SK-N-SH (cell line): ENCODE measurements around the gene SRGAP1. TPM values are rescaled to one million over a fixed set of nuclear protein-coding genes. Genes with fewer than 3 reads are reported as not detected.

Experiments used
- CTCF ChIA-PET: fragments of 300-600, 350-600 bp; formaldehyde crosslinking; extraction: SDS; loops from one replicate; lab custom pipeline; 2021; lab: Yijun Ruan, JAX
- POLR2A ChIA-PET: fragments of 350-600 bp; sonication (Branson Sonifier 250); formaldehyde crosslinking; extraction: SDS; loops from one replicate; lab custom pipeline; 2020; ENCODE audit warnings: antibody characterized with exemption, inconsistent platforms; lab: Yijun Ruan, JAX
- DNase-seq: peaks from one replicate; pipeline ENCODE4 v3.0.0; 2012
- H2AFZ ChIP-seq: fragments of 200-600 bp; sonication (generic); 2 replicates; pipeline ENCODE4 v1.8.1; 2016; ENCODE audit warnings: antibody characterized with exemption, mild to moderate bottlenecking, low read depth
- H3F3A ChIP-seq: fragments of 200-600 bp; sonication (generic); replicated peaks from 2 replicates; pipeline ENCODE3; 2016; ENCODE audit warnings: antibody characterized with exemption, mild to moderate bottlenecking; ENCODE audit not compliant: insufficient read depth
- H3K27ac ChIP-seq, 2 experiments: fragments of 200-500 bp in 1 of 2; fragments of 200-600 bp in 1 of 2; sonication (Bioruptor generic) in 1 of 2; sonication (generic), shearing (Covaris generic) in 1 of 2; 2 replicates each; pipeline versions ENCODE4 v1.5.1 to v1.6.1; 2014 to 2016; ENCODE audit warnings: low read depth in 2 of 2, inconsistent platforms in 1 of 2, low read length in 1 of 2, mild to moderate bottlenecking in 1 of 2, mixed read lengths in 1 of 2
- H3K27me3 ChIP-seq: fragments of 200-600 bp; sonication (generic), shearing (Covaris generic); 2 replicates; pipeline ENCODE4 v1.6.1; 2016; ENCODE audit warnings: mixed run types; ENCODE audit not compliant: insufficient read depth
- H3K36me3 ChIP-seq, 2 experiments: fragments of 200-500 bp in 1 of 2; fragments of 200-600 bp in 1 of 2; sonication (Bioruptor generic) in 1 of 2; sonication (generic) in 1 of 2; replicated peaks in 1 of 2; 2 replicates each; pipeline versions ENCODE3 to v1.5.1; 2014 to 2016; ENCODE audit warnings: low read length in 1 of 2, mild to moderate bottlenecking in 1 of 2; ENCODE audit not compliant: insufficient read depth in 2 of 2, control insufficient read depth in 1 of 2
- H3K4me1 ChIP-seq, 2 experiments: fragments of 200-500 bp in 1 of 2; fragments of 200-600 bp in 1 of 2; sonication (Bioruptor generic) in 1 of 2; sonication (generic), shearing (Covaris generic) in 1 of 2; 2 replicates each; pipeline versions ENCODE4 v1.5.1 to v1.6.1; 2014 to 2016; ENCODE audit warnings: low read depth in 1 of 2, low read length in 1 of 2, mixed run types in 1 of 2; ENCODE audit not compliant: insufficient read depth in 2 of 2, control insufficient read depth in 1 of 2
- H3K4me2 ChIP-seq: fragments of 200-600 bp; sonication (generic), shearing (Covaris generic); 2 replicates; pipeline ENCODE4 v1.6.1; 2017; ENCODE audit warnings: mixed run types
- H3K4me3 ChIP-seq, 2 experiments: fragments of 200-500 bp in 1 of 2; fragments of 200-600 bp in 1 of 2; sonication (Bioruptor generic) in 1 of 2; sonication (generic), shearing (Covaris generic) in 1 of 2; 2 replicates each; pipeline versions ENCODE4 v1.5.1 to v1.8.1; 2014 to 2016; ENCODE audit warnings: low read depth in 2 of 2, inconsistent platforms in 1 of 2, low read length in 1 of 2, mild to moderate bottlenecking in 1 of 2, mixed read lengths in 1 of 2, moderate library complexity in 1 of 2
- H3K79me2 ChIP-seq: fragments of 200-600 bp; sonication (generic); 2 replicates; pipeline ENCODE4 v1.8.1; 2017; ENCODE audit warnings: mild to moderate bottlenecking; ENCODE audit not compliant: insufficient read depth
- H3K9ac ChIP-seq: fragments of 200-600 bp; sonication (generic); 2 replicates; pipeline ENCODE4 v1.6.1; 2017; ENCODE audit warnings: mixed run types
- H3K9me2 ChIP-seq: fragments of 200-600 bp; sonication (generic); 2 replicates; pipeline ENCODE4 v1.6.1; 2017; ENCODE audit warnings: mixed run types
- H3K9me3 ChIP-seq: fragments of 200-600 bp; sonication (generic); 2 replicates; pipeline ENCODE4 v1.6.1; 2017; ENCODE audit warnings: mixed run types, mild to moderate bottlenecking, moderate library complexity
- H4K20me1 ChIP-seq: fragments of 200-600 bp; sonication (generic); 2 replicates; pipeline ENCODE4 v1.6.1; 2017; ENCODE audit warnings: mild to moderate bottlenecking, mixed run types; ENCODE audit not compliant: insufficient read depth
- EP300 ChIP-seq, 2 experiments: IDR thresholded peaks; 2 replicates each; pipeline versions ENCODE4 v1.4.0 to v1.6.1; 2012; ENCODE audit warnings: borderline replicate concordance in 1 of 2, low read depth in 1 of 2, low read length in 1 of 2
- EZH2phosphoT487 ChIP-seq: fragments of 200-600 bp; sonication (generic); IDR thresholded peaks from 2 replicates; pipeline ENCODE4 v1.6.1; 2017; ENCODE audit warnings: low read depth, mixed run types, mild to moderate bottlenecking, antibody characterized with exemption, moderate library complexity, borderline replicate concordance
- FOXJ3 ChIP-seq: sonication (generic); formaldehyde crosslinking; IDR thresholded peaks from 2 replicates; pipeline ENCODE4 v1.5.1; 2020; ENCODE audit warnings: mild to moderate bottlenecking, missing genetic modification reagents
- FOXM1 ChIP-seq: IDR thresholded peaks from 2 replicates; pipeline ENCODE4 v1.4.0; 2012; ENCODE audit warnings: low read depth, mild to moderate bottlenecking
- IRF3 ChIP-seq: fragments of 150-350 bp; IDR thresholded peaks from 2 replicates; pipeline ENCODE4 v1.6.1; 2016; ENCODE audit warnings: mild to moderate bottlenecking, low read depth, low read length
- NFIC ChIP-seq: IDR thresholded peaks from 2 replicates; pipeline ENCODE4 v1.4.0; 2012; ENCODE audit warnings: borderline replicate concordance
- NRF1 ChIP-seq: IDR thresholded peaks from 2 replicates; pipeline ENCODE4 v1.6.1; 2012; ENCODE audit warnings: low read depth, mild to moderate bottlenecking, low read length
- PBX3 ChIP-seq: IDR thresholded peaks from 2 replicates; pipeline ENCODE4; 2012
- POLR2AphosphoS5 ChIP-seq: IDR thresholded peaks from 2 replicates; pipeline ENCODE4 v1.6.1; 2012; ENCODE audit warnings: low read depth, low read length
- REST ChIP-seq: IDR thresholded peaks from 2 replicates; pipeline ENCODE4 v1.6.1; 2012; ENCODE audit warnings: mild to moderate bottlenecking, low read depth, low read length, moderate library complexity
- RXRA ChIP-seq: IDR thresholded peaks from 2 replicates; pipeline ENCODE4 v1.4.0; 2012; ENCODE audit warnings: low read depth, mild to moderate bottlenecking, borderline replicate concordance
- TAF1 ChIP-seq: IDR thresholded peaks from 2 replicates; pipeline ENCODE4 v1.6.1; 2012; ENCODE audit warnings: low read depth, mild to moderate bottlenecking, low read length, moderate library complexity, borderline replicate concordance
- TCF12 ChIP-seq: IDR thresholded peaks from 2 replicates; pipeline ENCODE4 v1.4.0; 2012
- TEAD4 ChIP-seq: IDR thresholded peaks from 2 replicates; pipeline ENCODE4 v1.4.0; 2012; ENCODE audit warnings: mild to moderate bottlenecking, borderline replicate concordance; ENCODE audit not compliant: insufficient read depth
- YY1 ChIP-seq: IDR thresholded peaks from 2 replicates; pipeline ENCODE4 v1.4.0; 2012; ENCODE audit warnings: low read depth, mild to moderate bottlenecking
- ZBTB33 ChIP-seq: IDR thresholded peaks from 2 replicates; pipeline ENCODE4 v1.4.0; 2012; ENCODE audit warnings: low read depth, borderline replicate concordance
- WGBS: methylation state at CpG from one replicate; pipeline ENCODE4 v1.1.6; 2017; ENCODE audit warnings: low lambda C conversion rate; 5-methylcytosine and 5-hydroxymethylcytosine counted together
- polyA plus RNA-seq, 3 experiments: library from polyadenylated mRNA; depleted of rRNA; stranded (reverse); fragments of >200 nt; gene quantifications; 2 replicates each; pipeline ENCODE4 v1.2.3, GENCODE V29; 2012

The SRGAP1 gene
- polyA plus RNA-seq, 1 of the 3 experiments (the other 2 are of a cell fraction): 2.6 TPM

- Histone ChIP-seq H3K9me2 (no peaks in the 10 kb centered on the region), H3K27me3 (no peaks in the 10 kb centered on the region), H3K36me3 (no peaks in the 10 kb centered on the region), H3K79me2 (peaks cover 65% of the 10 kb centered on the region), H2AFZ (no peak overlapping the region), H3K4me1 (peaks cover 22 to 33% of the 10 kb centered on the region in 2 experiments; a peak in 3 of 4 replicates), H3K9ac (no peak overlapping the region), H3K4me2 (no peak overlapping the region), H3K9me3 (no peaks in the 10 kb centered on the region), H3K4me3 (no peak overlapping the region), H3K27ac (no peak overlapping the region), H3F3A (peaks cover 2% of the 10 kb centered on the region), H4K20me1 (no peaks in the 10 kb centered on the region)
- ChIA-PET CTCF (interaction anchor here (0.6 to 1.3 kb wide), 4 partner anchors 8 to 67 kb away, joined by 3 to 6 read pairs (median 4); partner anchors contain the start of gene SRGAP1), POLR2A (no interaction called here)
- WGBS: 85% methylated on average over 4 of the region's 4 CpGs
- no peak for DNase-seq
- TF ChIP-seq POLR2AphosphoS5 (no peak), EZH2phosphoT487 (no peak), FOXM1 (no peak), RXRA (no peak)
These were observed 66.8 kb downstream of the SRGAP1 start for GRCh38 chr12:63911341-63911740.

GRCh38 chr12:63912651-63913050 is 68.2 kb downstream of the SRGAP1 start:
- Histone ChIP-seq H2AFZ (no peak overlapping the region), H3K4me2 (no peak overlapping the region), H3K36me3 (no peaks in the 10 kb centered on the region), H3K27me3 (no peaks in the 10 kb centered on the region), H3K9me2 (no peaks in the 10 kb centered on the region), H3K79me2 (peaks cover 65% of the 10 kb centered on the region), H3K27ac (no peak overlapping the region), H3K9me3 (no peaks in the 10 kb centered on the region), H3K4me3 (no peak overlapping the region), H4K20me1 (no peaks in the 10 kb centered on the region), H3F3A (peaks cover 7% of the 10 kb centered on the region), H3K9ac (no peak overlapping the region), H3K4me1 (peaks cover 28 to 45% of the 10 kb centered on the region in 2 experiments)
- ChIA-PET POLR2A (no interaction called here), CTCF (interaction anchor here (0.5 kb wide), 1 partner anchor 269 kb away, joined by 3 read pairs; no protein-coding TSS in a partner anchor)
- TF ChIP-seq TAF1 (no peak), FOXJ3 (CRISPR knock-in tag) (no peak), YY1 (no peak), EP300 (IDR thresholded peaks at IDR 0.05; ENCODE audit: borderline replicate concordance in 1 of 2, low read depth in 1 of 2, low read length in 1 of 2) (no peak), TEAD4 (no peak), REST (no peak), TCF12 (no peak), PBX3 (no peak), NFIC (no peak), NRF1 (no peak), POLR2AphosphoS5 (no peak), IRF3 (no peak), ZBTB33 (no peak)
- WGBS: 91% methylated on average over 2 of the region's 2 CpGs
- no peak for DNase-seq
